ENCODE results near the gene NECTIN3. TPM values are rescaled to one million over a fixed set of nuclear protein-coding genes. Genes with fewer than 3 reads are reported as not detected.

NECTIN3 gene
- polyA plus RNA-seq, 2 of the 4 experiments (the other 2 are of a cell fraction) = 29.8 to 38.4 TPM

GRCh38 chr3:111087924-111088469 lies 16.4 kb downstream of the NECTIN3 start:
- CTCF ChIA-PET = no interaction called here
- Histone ChIP-seq H3K27ac (no peak overlapping the region), H3K4me1 (no peaks in the 10 kb centered on the region), H3K4me2 (no peak overlapping the region), H3K4me3 (no peak overlapping the region), H3K9me3 (no peaks in the 10 kb centered on the region)
- POLR2A ChIA-PET = no interaction called here
- no peak for TF ChIP-seq KDM5A (IDR thresholded peaks at IDR 0.05)
- no peak for FAIRE-seq
- DNase-seq (ENCODE audit: low read depth in 1 of 2, low spot score in 1 of 2) = no peak
- ATAC-seq = no peak

GRCh38 chr3:111096487-111097209 lies 25.0 kb downstream of the NECTIN3 start:
- ChIA-PET POLR2A (no interaction called here), CTCF (interaction anchor here (0.9 kb wide), 1 partner anchor 16 kb away, joined by 3 read pairs; no protein-coding TSS in a partner anchor)
- H3K9me3 ChIP-seq = no peaks in the 10 kb centered on the region
- no peak overlapping the region for H3K27ac ChIP-seq
- ATAC-seq = no peak
- WGBS (ENCODE audit: missing lambda C conversion rate) = 80% methylated on average over 10 of the region's 10 CpGs
- DNase-seq (ENCODE audit: low read depth in 1 of 2, low spot score in 1 of 2) = no peak
- no peak overlapping the region for H3K4me2 ChIP-seq
- no peaks in the 10 kb centered on the region for H3K4me1 ChIP-seq
- FAIRE-seq = no peak
- TF ChIP-seq ZFP36 (IDR thresholded peaks at IDR 0.05; ENCODE audit: borderline replicate concordance, partially characterized antibody) (peak; percentile 14), ESRRA (IDR thresholded peaks at IDR 0.05; ENCODE audit: borderline replicate concordance, low read length) (no peak)
- H3K4me3 ChIP-seq = no peak overlapping the region

- DNase-seq (ENCODE audit: low read depth in 1 of 2, low spot score in 1 of 2) = no peak
- Histone ChIP-seq H3K27ac (no peak overlapping the region), H3K4me2 (no peak overlapping the region), H3K4me3 (no peak overlapping the region), H3K9me3 (peaks cover 6% of the 10 kb centered on the region; the same call in 1 of the 3 replicates), H3K4me1 (peaks cover 17% of the 10 kb centered on the region)
- ATAC-seq = no peak
- no peak for FAIRE-seq
- TF ChIP-seq TP53 (CRISPR knock-in tag; IDR thresholded peaks at IDR 0.05) (no peak), HOXB13 (CRISPR knock-in tag; IDR thresholded peaks at IDR 0.05; ENCODE audit: low read depth) (no peak), NPAS2 (CRISPR knock-in tag; IDR thresholded peaks at IDR 0.05; ENCODE audit: borderline replicate concordance) (no peak), HDAC2 (IDR thresholded peaks at IDR 0.05) (no peak), TFCP2L1 (CRISPR knock-in tag; IDR thresholded peaks at IDR 0.05) (no peak), GATA3 (IDR thresholded peaks at IDR 0.05; ENCODE audit: borderline replicate concordance) (no peak), CHD2 (IDR thresholded peaks at IDR 0.05; ENCODE audit: low read length, partially characterized antibody) (no peak), HES2 (IDR thresholded peaks at IDR 0.05) (no peak), FOSL2 (IDR thresholded peaks at IDR 0.05) (no peak), FOSL2 (CRISPR knock-in tag; IDR thresholded peaks at IDR 0.05) (no peak), JUN (IDR thresholded peaks at IDR 0.05) (no peak), JUNB (IDR thresholded peaks at IDR 0.05) (no peak), E2F6 (IDR thresholded peaks at IDR 0.05; ENCODE audit: borderline replicate concordance, low read depth) (no peak), NFE2L2 (conservative IDR thresholded peaks at IDR 0.05; ENCODE audit: low read length) (no peak), POLR2AphosphoS2 (conservative IDR thresholded peaks at IDR 0.05; ENCODE audit: low read length) (no peak), MYC (IDR thresholded peaks at IDR 0.05; ENCODE audit: borderline replicate concordance, low read length) (no peak)
- ChIA-PET CTCF (no interaction called here), POLR2A (no interaction called here)
- WGBS (ENCODE audit: missing lambda C conversion rate) = 77% methylated on average over 1 of the region's 1 CpG
Observed at GRCh38 chr3:111103807-111104206, 32.2 kb downstream of the NECTIN3 start.

- Histone ChIP-seq H3K4me1 (peaks cover 21% of the 10 kb centered on the region), H3K4me3 (no peak overlapping the region), H3K9me3 (peaks cover 6% of the 10 kb centered on the region; the same call in 1 of the 3 replicates), H3K4me2 (peak overlapping the region; percentile 41), H3K27ac (no peak overlapping the region)
- DNase-seq (ENCODE audit: low read depth in 1 of 2, low spot score in 1 of 2) (peak in 1 of 2 experiments; percentile 68), FAIRE-seq (peak; percentile 28), ATAC-seq (peak; percentile 50 to 78; a peak in 5 of 6 replicates)
- ChIA-PET CTCF (interaction anchor here (0.5 kb wide), 1 partner anchor 319 kb away, joined by 3 read pairs; no protein-coding TSS in a partner anchor), POLR2A (no interaction called here)
- 41% methylated on average over 3 of the region's 3 CpGs for WGBS (ENCODE audit: missing lambda C conversion rate)
- TF ChIP-seq POLR2A (IDR thresholded peaks at IDR 0.05; ENCODE audit: low read length) = no peak
- no peak for TF ChIP-seq ATOH8 (CRISPR knock-in tag; IDR thresholded peaks at IDR 0.05; ENCODE audit: low read depth)
- TF ChIP-seq EHMT2 (IDR thresholded peaks at IDR 0.05; ENCODE audit: low read depth) = no peak
- no peak for TF ChIP-seq FOSL2 (IDR thresholded peaks at IDR 0.05)
- peak; percentile 71; the same call in 1 of the 2 replicates for TF ChIP-seq FOSL2 (CRISPR knock-in tag; IDR thresholded peaks at IDR 0.05)
- no peak for TF ChIP-seq HMGXB4 (CRISPR knock-in tag; IDR thresholded peaks at IDR 0.05; ENCODE audit: borderline replicate concordance)
- no peak for TF ChIP-seq ZNF302 (CRISPR knock-in tag; IDR thresholded peaks at IDR 0.05)
- no peak for TF ChIP-seq CBX8 (IDR thresholded peaks at IDR 0.05)
Observed at GRCh38 chr3:111106993-111107661, 35.5 kb downstream of the NECTIN3 start.
